HCT116 (cell line): ENCODE data around the gene ZBTB20. TPM values are rescaled to one million over a fixed set of nuclear protein-coding genes. Genes with fewer than 3 reads are reported as not detected.

Source experiments
- ATAC-seq: fragments of 200-7000 bp; cut with Tn5 transposase; 2 replicates; pipeline ENCODE4 v1.9.1; 2020; ENCODE audit warnings: mild to moderate bottlenecking, moderate library complexity
- BruUV-seq: library from RNA; stranded (reverse); fragments of 400-500 nt; replicated peaks from 2 replicates; lab custom pipeline; 2021; lab: Mats Ljungman, UMichigan
- CTCF ChIA-PET: fragments of 300-600 bp; sonication (Branson Sonifier 250); formaldehyde crosslinking; loops from one replicate; lab custom pipeline; 2021; ENCODE audit warnings: antibody characterized with exemption; lab: Charles Lee
- POLR2A ChIA-PET: fragments of 300-600, 350-600 bp; sonication (Branson Sonifier 250); formaldehyde crosslinking; loops from one replicate; lab custom pipeline; 2021; ENCODE audit warnings: antibody characterized with exemption; lab: Charles Lee
- RAD21 ChIA-PET, 2 experiments: fragments of 300-600 bp; sonication (Branson Sonifier 250); formaldehyde crosslinking; loops; one replicate each; lab custom pipeline; 2023; ENCODE audit warnings: low total read pairs in 2 of 2; ENCODE audit not compliant: uncharacterized antibody in 2 of 2, unreplicated experiment in 2 of 2, low non-redundant PET in 1 of 2; lab: Charles Lee
- DNase-seq: peaks from one replicate; pipeline ENCODE4 v3.0.0-alpha.2; 2010; ENCODE audit warnings: low read depth, low spot score
- H2AFZ ChIP-seq: fragments of 200-600 bp; shearing (Covaris generic), sonication (generic); 2 replicates; pipeline ENCODE4 v1.6.1; 2017; ENCODE audit warnings: low read depth, mixed run types, mixed read lengths, antibody characterized with exemption, low read length; ENCODE audit not compliant: poor library complexity, severe bottlenecking
- H3K27ac ChIP-seq: 2 replicates; pipeline ENCODE4 v1.5.1; 2012; ENCODE audit warnings: low read depth, low read length
- H3K27me3 ChIP-seq: fragments of 200-600 bp; sonication (generic); 2 replicates; pipeline ENCODE4 v1.6.1; 2016; ENCODE audit warnings: mixed run types, low read length, mixed read lengths; ENCODE audit not compliant: insufficient read depth
- H3K36me3 ChIP-seq, 2 experiments: fragments of 200-500 bp in 1 of 2; fragments of 200-600 bp in 1 of 2; sonication (Bioruptor generic) in 1 of 2; sonication (generic) in 1 of 2; 2 replicates each; pipeline versions ENCODE4 v1.5.1 to v1.6.1; 2014 to 2016; ENCODE audit warnings: low read length in 2 of 2, inconsistent platforms in 1 of 2, mixed read lengths in 1 of 2, mixed run types in 1 of 2; ENCODE audit not compliant: insufficient read depth in 2 of 2, control insufficient read depth in 1 of 2
- H3K4me1 ChIP-seq, 2 experiments: fragments of 200-600 bp in 1 of 2; sonication (generic) in 1 of 2; 2 replicates each; pipeline versions ENCODE4 v1.5.1 to v1.6.1; 2012 to 2017; ENCODE audit warnings: low read length in 2 of 2, inconsistent platforms in 1 of 2, mild to moderate bottlenecking in 1 of 2, mixed read lengths in 1 of 2, mixed run types in 1 of 2, moderate library complexity in 1 of 2; ENCODE audit not compliant: insufficient read depth in 2 of 2, control insufficient read depth in 1 of 2
- H3K4me2 ChIP-seq: fragments of 200-600 bp; sonication (generic); 2 replicates; pipeline ENCODE4 v1.6.1; 2017; ENCODE audit warnings: mixed run types, low read length, mixed read lengths
- H3K4me3 ChIP-seq, 2 experiments: fragments of 200-600 bp in 1 of 2; sonication (generic) in 1 of 2; replicated peaks in 1 of 2; 2 replicates each; pipeline ENCODE4 v1.5.1; 2011 to 2016; ENCODE audit warnings: low read length in 2 of 2, control low read depth in 1 of 2, low read depth in 1 of 2, mild to moderate bottlenecking in 1 of 2, mixed read lengths in 1 of 2, mixed run types in 1 of 2
- H3K79me2 ChIP-seq: fragments of 200-600 bp; sonication (generic); 2 replicates; pipeline ENCODE4 v1.6.1; 2017; ENCODE audit warnings: mild to moderate bottlenecking, mixed run types, low read length, moderate library complexity, mixed read lengths; ENCODE audit not compliant: insufficient read depth
- H3K9ac ChIP-seq: fragments of 200-600 bp; sonication (generic); 2 replicates; pipeline ENCODE4 v1.6.1; 2016; ENCODE audit warnings: low read length, mixed read lengths
- H3K9me2 ChIP-seq: fragments of 200-600 bp; sonication (generic), shearing (Covaris generic); 2 replicates; pipeline ENCODE4 v1.6.1; 2017; ENCODE audit warnings: mixed run types, mild to moderate bottlenecking, moderate library complexity; ENCODE audit not compliant: insufficient read depth
- H3K9me3 ChIP-seq, 2 experiments: fragments of 200-500 bp in 1 of 2; fragments of 200-600 bp in 1 of 2; sonication (Bioruptor generic) in 1 of 2; sonication (generic) in 1 of 2; 2 replicates each; pipeline ENCODE4 v1.6.1; 2014 to 2017; ENCODE audit warnings: low read length in 2 of 2, mixed read lengths in 2 of 2, inconsistent platforms in 1 of 2, low read depth in 1 of 2, mild to moderate bottlenecking in 1 of 2, mixed run types in 1 of 2, moderate library complexity in 1 of 2; ENCODE audit not compliant: control insufficient read depth in 1 of 2, insufficient read depth in 1 of 2
- H4K20me1 ChIP-seq: fragments of 200-600 bp; sonication (generic), shearing (Covaris generic); 2 replicates; pipeline ENCODE4 v1.6.1; 2017; ENCODE audit warnings: mixed run types, mild to moderate bottlenecking, moderate library complexity; ENCODE audit not compliant: insufficient read depth
- ATF3 ChIP-seq: IDR thresholded peaks from 2 replicates; pipeline ENCODE4 v1.6.1; 2012
- CBX3 ChIP-seq: IDR thresholded peaks from 2 replicates; pipeline ENCODE4 v1.6.1; 2012; ENCODE audit warnings: low read depth
- EGR1 ChIP-seq: IDR thresholded peaks from 2 replicates; pipeline ENCODE4 v1.6.1; 2012; ENCODE audit warnings: low read depth
- ELF1 ChIP-seq: IDR thresholded peaks from 2 replicates; pipeline ENCODE4 v1.6.1; 2012; ENCODE audit warnings: low read depth, borderline replicate concordance
- EZH2 ChIP-seq: fragments of 200-600 bp; sonication (generic); IDR thresholded peaks from 2 replicates; pipeline ENCODE4 v1.6.1; 2017; ENCODE audit warnings: antibody characterized with exemption, mixed run types
- EZH2phosphoT487 ChIP-seq: fragments of 200-600 bp; IDR thresholded peaks from 2 replicates; pipeline ENCODE4 v1.6.1; 2018; ENCODE audit warnings: antibody characterized with exemption, borderline replicate concordance
- JUND ChIP-seq: IDR thresholded peaks from 2 replicates; pipeline ENCODE4 v1.6.1; 2012
- MAX ChIP-seq: IDR thresholded peaks from 2 replicates; pipeline ENCODE4 v1.6.1; 2012
- POLR2A ChIP-seq: IDR thresholded peaks from 2 replicates; pipeline ENCODE4 v1.7.0; 2011; ENCODE audit warnings: borderline replicate concordance; ENCODE audit not compliant: insufficient read depth, insufficient read length; ENCODE audit errors: extremely low read depth
- POLR2AphosphoS5 ChIP-seq: IDR thresholded peaks from 2 replicates; pipeline ENCODE4 v1.6.1; 2011; ENCODE audit warnings: mild to moderate bottlenecking, low read depth, low read length, moderate library complexity
- RAD21 ChIP-seq: IDR thresholded peaks from 2 replicates; pipeline ENCODE4 v1.6.1; 2012; ENCODE audit warnings: low read depth, mild to moderate bottlenecking
- REST ChIP-seq: IDR thresholded peaks from 2 replicates; pipeline ENCODE4 v1.6.1; 2012; ENCODE audit warnings: low read depth
- SIN3A ChIP-seq: IDR thresholded peaks from 2 replicates; pipeline ENCODE4 v1.6.1; 2012; ENCODE audit warnings: low read depth
- SP1 ChIP-seq: IDR thresholded peaks from 2 replicates; pipeline ENCODE4 v1.6.1; 2012; ENCODE audit warnings: low read depth
- SRF ChIP-seq: IDR thresholded peaks from 2 replicates; pipeline ENCODE4 v1.6.1; 2012; ENCODE audit warnings: low read depth
- TCF7L2 ChIP-seq: IDR thresholded peaks from 2 replicates; pipeline ENCODE4 v1.7.0; 2011; ENCODE audit warnings: borderline replicate concordance, inconsistent platforms; ENCODE audit not compliant: insufficient read depth, insufficient read length; ENCODE audit errors: extremely low read depth
- YY1 ChIP-seq: IDR thresholded peaks from 2 replicates; pipeline ENCODE4 v1.6.1; 2011; ENCODE audit warnings: low read length, low read depth, moderate library complexity, mild to moderate bottlenecking; ENCODE audit not compliant: insufficient replicate concordance; ENCODE audit errors: extremely low read depth
- ZBTB33 ChIP-seq: IDR thresholded peaks from 2 replicates; pipeline ENCODE4 v1.6.1; 2011; ENCODE audit warnings: mild to moderate bottlenecking, low read length, moderate library complexity; ENCODE audit not compliant: insufficient replicate concordance; ENCODE audit errors: extremely low read depth
- ZFX ChIP-seq: fragments of 450-650 bp; IDR thresholded peaks from 2 replicates; pipeline ENCODE4 v1.6.1; 2017
- intact Hi-C: fragments of 100-400 bp; cut with micrococcal nuclease; formaldehyde crosslinking; loops from 2 replicates; pipeline ENCODE4 v1.10.0; 2022
- total RNA-seq: library from RNA; stranded (reverse); gene quantifications from one replicate; pipeline ENCODE4 v1.2.1, GENCODE V29; 2021; ENCODE audit not compliant: unreplicated experiment

The ZBTB20 gene
- total RNA-seq, 1 experiment from 2014 or later, result 42.1 TPM

GRCh38 chr3:115021061-115021460 is 126.0 kb downstream of the ZBTB20 start:
- ChIA-PET POLR2A (no interaction called here), RAD21 (no interaction called here), CTCF (no interaction called here)
- no peaks in the 10 kb centered on the region; a peak in 2 of 4 replicates for H3K9me3 ChIP-seq
- no peaks in the 10 kb centered on the region for H3K4me1 ChIP-seq
- no peaks in the 10 kb centered on the region for H4K20me1 ChIP-seq
- no peaks in the 10 kb centered on the region for H3K36me3 ChIP-seq
- DNase-seq (no peak), ATAC-seq (no peak)
- H3K27me3 ChIP-seq, result no peaks in the 10 kb centered on the region
- H3K9ac ChIP-seq, result no peak overlapping the region
- no peak overlapping the region for H3K4me2 ChIP-seq
- no peak overlapping the region for H2AFZ ChIP-seq
- no peak for TF ChIP-seq ATF3
- no peak for TF ChIP-seq SRF
- no peak for TF ChIP-seq ELF1
- no peak for TF ChIP-seq JUND
- no peak for TF ChIP-seq ZBTB33
- TF ChIP-seq SP1, result no peak
- TF ChIP-seq EGR1, result no peak
- no peak for TF ChIP-seq POLR2AphosphoS5
- TF ChIP-seq ZFX, result no peak
- TF ChIP-seq REST, result no peak
- no peak for TF ChIP-seq TCF7L2
- no peak for TF ChIP-seq SIN3A
- no peak for TF ChIP-seq CBX3
- no peak for TF ChIP-seq EZH2
- TF ChIP-seq EZH2phosphoT487, result no peak
- no peak for TF ChIP-seq YY1
- TF ChIP-seq MAX, result no peak
- TF ChIP-seq RAD21, result no peak
- no peak for TF ChIP-seq POLR2A
- intact Hi-C loops, result no loop called here
- H3K27ac ChIP-seq, result no peak overlapping the region
- H3K4me3 ChIP-seq, result no peak overlapping the region
- no TSS peak for BruUV-seq
- H3K79me2 ChIP-seq, result no peaks in the 10 kb centered on the region
- H3K9me2 ChIP-seq, result no peaks in the 10 kb centered on the region; the same call in 1 of the 2 replicates
